AML-193 (cell line): ENCODE data around the gene MS4A6A.
"Not testable (repeated sequence)": the region's sequence is repeated elsewhere in the genome, so short reads cannot be mapped to it uniquely, and the experiment has no call there.

Experiments used
- DNase-seq, 2 experiments: peaks; one replicate each; lab custom pipeline; 2025; lab: John Stamatoyannopoulos, UW

The MS4A6A gene

GRCh38 chr11:60183591-60184205, 815 bp upstream of the MS4A6A start:
- peak; percentile 15 to 17 for DNase-seq

GRCh38 chr11:60175860-60176275, 7.0 kb downstream of the MS4A6A start:
- DNase-seq: no peak

GRCh38 chr11:60172011-60172410, 10.9 kb downstream of the MS4A6A start:
- no peak for DNase-seq

- no peak for DNase-seq
Measured at GRCh38 chr11:60170566-60170965, 12.3 kb downstream of the MS4A6A start.

- peak; percentile 31 to 48 for DNase-seq
Measured at GRCh38 chr11:60169264-60169915, 13.5 kb downstream of the MS4A6A start.

GRCh38 chr11:60168306-60168705, 14.6 kb downstream of the MS4A6A start:
- DNase-seq: no peak

GRCh38 chr11:60165951-60166350, 16.9 kb downstream of the MS4A6A start:
- DNase-seq: no peak

GRCh38 chr11:60165538-60165937, 17.3 kb downstream of the MS4A6A start:
- DNase-seq: no peak

- DNase-seq: no peak
Measured at GRCh38 chr11:60164550-60165075, 18.3 kb downstream of the MS4A6A start.

GRCh38 chr11:60161766-60162165, 21.1 kb downstream of the MS4A6A start:
- no peak for DNase-seq

- no peak for DNase-seq
Measured at GRCh38 chr11:60161107-60161506, 21.8 kb downstream of the MS4A6A start.

- DNase-seq: no peak
Measured at GRCh38 chr11:60159868-60160267, 23.0 kb downstream of the MS4A6A start.

- DNase-seq: no peak
Measured at GRCh38 chr11:60159284-60159683, 23.6 kb downstream of the MS4A6A start.

- no peak for DNase-seq
Measured at GRCh38 chr11:60158636-60159035, 24.2 kb downstream of the MS4A6A start.

- no peak for DNase-seq
Measured at GRCh38 chr11:60155931-60156330, 27.0 kb downstream of the MS4A6A start.

GRCh38 chr11:60152727-60153126, 30.2 kb downstream of the MS4A6A start:
- not testable (repeated sequence) for DNase-seq

- DNase-seq: no peak
Measured at GRCh38 chr11:60150279-60150678, 32.6 kb downstream of the MS4A6A start.

GRCh38 chr11:60145677-60146076, 37.2 kb downstream of the MS4A6A start:
- DNase-seq: peak; percentile 18 to 27

- no peak for DNase-seq
Measured at GRCh38 chr11:60143768-60144167, 39.1 kb downstream of the MS4A6A start.

- DNase-seq: no peak
Measured at GRCh38 chr11:60133917-60134316, 49.0 kb downstream of the MS4A6A start.

- DNase-seq: no peak
Measured at GRCh38 chr11:60131912-60132311, 51.0 kb downstream of the MS4A6A start.

GRCh38 chr11:60130496-60130895, 52.4 kb downstream of the MS4A6A start:
- peak; percentile 67 to 80 for DNase-seq

GRCh38 chr11:60129853-60130252, 53.0 kb downstream of the MS4A6A start:
- no peak for DNase-seq

- DNase-seq: not testable (repeated sequence)
Measured at GRCh38 chr11:60128866-60129265, 54.0 kb downstream of the MS4A6A start.
